ENCODE results near the gene RNFT2. TPM values are rescaled to one million over a fixed set of nuclear protein-coding genes. Genes with fewer than 3 reads are reported as not detected.
"Not testable (repeated sequence)": the region's sequence is repeated elsewhere in the genome, so short reads cannot be mapped to it uniquely, and the experiment has no call there.

Gene RNFT2
- total RNA-seq, 2 experiments from 2014 or later, result 10.8 to 11.4 TPM

GRCh38 chr12:116742787-116743186, 4.7 kb downstream of the RNFT2 start:
- ATAC-seq (ENCODE audit: low read depth); H3K4me3 Mint-ChIP-seq; POLR2A ChIA-PET; H3K4me1 Mint-ChIP-seq; H3K36me3 Mint-ChIP-seq; H3K27ac Mint-ChIP-seq; H3K9me3 Mint-ChIP-seq; DNase-seq; H3K27me3 Mint-ChIP-seq: not testable (repeated sequence)

- H3K27me3 Mint-ChIP-seq, result no peaks in the 10 kb centered on the region
- POLR2A ChIA-PET, result interaction anchor here (0.7 kb wide), 1 partner anchor 1181 kb away, joined by 4 read pairs; no protein-coding TSS in a partner anchor
- H3K36me3 Mint-ChIP-seq, result no peaks in the 10 kb centered on the region
- no peaks in the 10 kb centered on the region for H3K9me3 Mint-ChIP-seq
- no peak overlapping the region for H3K27ac Mint-ChIP-seq
- no peak overlapping the region for H3K4me3 Mint-ChIP-seq
- DNase-seq, result no peak
- peaks cover 3% of the 10 kb centered on the region for H3K4me1 Mint-ChIP-seq
- ATAC-seq (ENCODE audit: low read depth), result no peak
Observed at GRCh38 chr12:116744766-116745165, 6.7 kb downstream of the RNFT2 start.

- POLR2A ChIA-PET, result no interaction called here
- Mint-ChIP-seq H3K36me3 (no peaks in the 10 kb centered on the region), H3K4me1 (peaks cover 3% of the 10 kb centered on the region), H3K27me3 (no peaks in the 10 kb centered on the region), H3K9me3 (no peaks in the 10 kb centered on the region), H3K4me3 (no peak overlapping the region), H3K27ac (no peak overlapping the region)
- ATAC-seq (ENCODE audit: low read depth) (no peak), DNase-seq (no peak)
Observed at GRCh38 chr12:116745554-116745953, 7.4 kb downstream of the RNFT2 start.

GRCh38 chr12:116749884-116750283, 11.8 kb downstream of the RNFT2 start:
- no peak overlapping the region for H3K4me3 Mint-ChIP-seq
- H3K27ac Mint-ChIP-seq, result no peak overlapping the region
- DNase-seq, result no peak
- POLR2A ChIA-PET, result no interaction called here
- H3K4me1 Mint-ChIP-seq, result no peaks in the 10 kb centered on the region
- no peaks in the 10 kb centered on the region for H3K9me3 Mint-ChIP-seq
- H3K36me3 Mint-ChIP-seq, result peaks cover 18% of the 10 kb centered on the region
- no peak for ATAC-seq (ENCODE audit: low read depth)
- H3K27me3 Mint-ChIP-seq, result no peaks in the 10 kb centered on the region

GRCh38 chr12:116750298-116750697, 12.2 kb downstream of the RNFT2 start:
- no peaks in the 10 kb centered on the region for H3K4me1 Mint-ChIP-seq
- no peak overlapping the region for H3K27ac Mint-ChIP-seq
- POLR2A ChIA-PET, result no interaction called here
- no peaks in the 10 kb centered on the region for H3K9me3 Mint-ChIP-seq
- H3K27me3 Mint-ChIP-seq, result no peaks in the 10 kb centered on the region
- DNase-seq (no peak), ATAC-seq (ENCODE audit: low read depth) (no peak)
- H3K36me3 Mint-ChIP-seq, result peaks cover 18% of the 10 kb centered on the region
- H3K4me3 Mint-ChIP-seq, result no peak overlapping the region

GRCh38 chr12:116754097-116754496, 16.0 kb downstream of the RNFT2 start:
- ATAC-seq (ENCODE audit: low read depth); H3K4me3 Mint-ChIP-seq; H3K27ac Mint-ChIP-seq; DNase-seq; H3K27me3 Mint-ChIP-seq; H3K9me3 Mint-ChIP-seq; POLR2A ChIA-PET: not testable (repeated sequence)
- H3K4me1 Mint-ChIP-seq, result peaks cover 19% of the 10 kb centered on the region
- H3K36me3 Mint-ChIP-seq, result peaks cover 31% of the 10 kb centered on the region

- H3K27me3 Mint-ChIP-seq; H3K9me3 Mint-ChIP-seq; H3K27ac Mint-ChIP-seq; DNase-seq; ATAC-seq (ENCODE audit: low read depth); POLR2A ChIA-PET; H3K4me3 Mint-ChIP-seq: not testable (repeated sequence)
- Mint-ChIP-seq H3K4me1 (peaks cover 19% of the 10 kb centered on the region), H3K36me3 (peaks cover 33% of the 10 kb centered on the region)
Observed at GRCh38 chr12:116754783-116755182, 16.7 kb downstream of the RNFT2 start.

GRCh38 chr12:116759783-116760621, 21.9 kb downstream of the RNFT2 start:
- DNase-seq (peak; percentile 49), ATAC-seq (ENCODE audit: low read depth) (peak; percentile 77)
- Mint-ChIP-seq H3K9me3 (no peaks in the 10 kb centered on the region), H3K27ac (peak overlapping the region; percentile 28), H3K4me3 (peak overlapping the region; percentile 56), H3K36me3 (peaks cover 20% of the 10 kb centered on the region), H3K27me3 (no peaks in the 10 kb centered on the region), H3K4me1 (peaks cover 19% of the 10 kb centered on the region)
- POLR2A ChIA-PET, result no interaction called here

GRCh38 chr12:116760622-116761020, 22.5 kb downstream of the RNFT2 start:
- H3K27ac Mint-ChIP-seq, result peak overlapping the region; percentile 4
- peak overlapping the region; percentile 56 for H3K4me3 Mint-ChIP-seq
- ATAC-seq (ENCODE audit: low read depth) (no peak), DNase-seq (no peak)
- peaks cover 17% of the 10 kb centered on the region for H3K36me3 Mint-ChIP-seq
- no peaks in the 10 kb centered on the region for H3K27me3 Mint-ChIP-seq
- no peaks in the 10 kb centered on the region for H3K9me3 Mint-ChIP-seq
- POLR2A ChIA-PET, result no interaction called here
- peaks cover 19% of the 10 kb centered on the region for H3K4me1 Mint-ChIP-seq

GRCh38 chr12:116761499-116761898, 23.4 kb downstream of the RNFT2 start:
- no peaks in the 10 kb centered on the region for H3K27me3 Mint-ChIP-seq
- no peak overlapping the region for H3K4me3 Mint-ChIP-seq
- H3K36me3 Mint-ChIP-seq, result peaks cover 12% of the 10 kb centered on the region
- no peak overlapping the region for H3K27ac Mint-ChIP-seq
- POLR2A ChIA-PET, result no interaction called here
- DNase-seq, result no peak
- ATAC-seq (ENCODE audit: low read depth), result no peak
- H3K4me1 Mint-ChIP-seq, result peaks cover 19% of the 10 kb centered on the region
- no peaks in the 10 kb centered on the region for H3K9me3 Mint-ChIP-seq

- Mint-ChIP-seq H3K4me1 (no peaks in the 10 kb centered on the region), H3K9me3 (no peaks in the 10 kb centered on the region), H3K4me3 (no peak overlapping the region), H3K27ac (no peak overlapping the region), H3K36me3 (peaks cover 8% of the 10 kb centered on the region), H3K27me3 (no peaks in the 10 kb centered on the region)
- DNase-seq (no peak), ATAC-seq (ENCODE audit: low read depth) (no peak)
- POLR2A ChIA-PET, result no interaction called here
Observed at GRCh38 chr12:116765271-116765670, 27.2 kb downstream of the RNFT2 start.

GRCh38 chr12:116766285-116766684, 28.2 kb downstream of the RNFT2 start:
- POLR2A ChIA-PET, result no interaction called here
- DNase-seq (no peak), ATAC-seq (ENCODE audit: low read depth) (no peak)
- Mint-ChIP-seq H3K4me3 (no peak overlapping the region), H3K27me3 (no peaks in the 10 kb centered on the region), H3K4me1 (no peaks in the 10 kb centered on the region), H3K36me3 (peaks cover 3% of the 10 kb centered on the region), H3K27ac (no peak overlapping the region), H3K9me3 (no peaks in the 10 kb centered on the region)

GRCh38 chr12:116766746-116767145, 28.6 kb downstream of the RNFT2 start:
- Mint-ChIP-seq H3K36me3 (peaks cover 3% of the 10 kb centered on the region), H3K4me3 (no peak overlapping the region), H3K4me1 (no peaks in the 10 kb centered on the region), H3K27ac (no peak overlapping the region), H3K9me3 (no peaks in the 10 kb centered on the region), H3K27me3 (no peaks in the 10 kb centered on the region)
- DNase-seq (no peak), ATAC-seq (ENCODE audit: low read depth) (no peak)
- POLR2A ChIA-PET, result no interaction called here

- POLR2A ChIA-PET, result no interaction called here
- ATAC-seq (ENCODE audit: low read depth) (no peak), DNase-seq (no peak)
- Mint-ChIP-seq H3K4me1 (peaks cover 6% of the 10 kb centered on the region), H3K27ac (no peak overlapping the region), H3K27me3 (no peaks in the 10 kb centered on the region), H3K9me3 (no peaks in the 10 kb centered on the region), H3K4me3 (no peak overlapping the region), H3K36me3 (peaks cover 8% of the 10 kb centered on the region)
Observed at GRCh38 chr12:116771651-116772050, 33.5 kb downstream of the RNFT2 start.
